Stimulated activated naive B cell treated with anti-CD40 and anti-IgM and Interleukin-4, amounts not matched to agents 10 μg/mL and 1 μg/mL and 100 μg/mL, for 72 hours (primary cell): ENCODE results near the gene ZC3H10.

ENCODE experiments used
- ATAC-seq, 2 donors: fragments of 150-1000 bp; cut with Tn5 transposase; replicated peaks; 2 replicates each; pipeline ENCODE4 v1.10.0; 2021; ENCODE audit warnings: moderate library complexity in 1 of 2
- DNase-seq: peaks from one replicate; pipeline ENCODE4 v3.0.0; 2021
- H3K27ac Mint-ChIP-seq: one replicate; pipeline ENCODE4 v1.8.0; 2022; ENCODE audit warnings: mild to moderate bottlenecking, mixed read lengths
- H3K27me3 Mint-ChIP-seq, 2 donors: one replicate each; pipeline ENCODE4 v1.8.0; 2022; ENCODE audit warnings: mixed read lengths in 2 of 2
- H3K36me3 Mint-ChIP-seq, 2 donors: one replicate each; pipeline ENCODE4 v1.8.0; 2022; ENCODE audit warnings: mixed read lengths in 2 of 2, mild to moderate bottlenecking in 1 of 2
- H3K4me1 Mint-ChIP-seq, 2 donors: one replicate each; pipeline ENCODE4 v1.8.0; 2022; ENCODE audit warnings: mixed read lengths in 2 of 2, mild to moderate bottlenecking in 1 of 2
- H3K4me3 Mint-ChIP-seq, 2 donors: one replicate each; pipeline ENCODE4 v1.8.0; 2022; ENCODE audit warnings: mild to moderate bottlenecking in 2 of 2, mixed read lengths in 2 of 2, moderate library complexity in 1 of 2
- H3K9me3 Mint-ChIP-seq, 2 donors: one replicate each; pipeline ENCODE4 v1.8.0; 2022; ENCODE audit warnings: mixed read lengths in 2 of 2, mild to moderate bottlenecking in 1 of 2

ZC3H10 gene

DNA sequence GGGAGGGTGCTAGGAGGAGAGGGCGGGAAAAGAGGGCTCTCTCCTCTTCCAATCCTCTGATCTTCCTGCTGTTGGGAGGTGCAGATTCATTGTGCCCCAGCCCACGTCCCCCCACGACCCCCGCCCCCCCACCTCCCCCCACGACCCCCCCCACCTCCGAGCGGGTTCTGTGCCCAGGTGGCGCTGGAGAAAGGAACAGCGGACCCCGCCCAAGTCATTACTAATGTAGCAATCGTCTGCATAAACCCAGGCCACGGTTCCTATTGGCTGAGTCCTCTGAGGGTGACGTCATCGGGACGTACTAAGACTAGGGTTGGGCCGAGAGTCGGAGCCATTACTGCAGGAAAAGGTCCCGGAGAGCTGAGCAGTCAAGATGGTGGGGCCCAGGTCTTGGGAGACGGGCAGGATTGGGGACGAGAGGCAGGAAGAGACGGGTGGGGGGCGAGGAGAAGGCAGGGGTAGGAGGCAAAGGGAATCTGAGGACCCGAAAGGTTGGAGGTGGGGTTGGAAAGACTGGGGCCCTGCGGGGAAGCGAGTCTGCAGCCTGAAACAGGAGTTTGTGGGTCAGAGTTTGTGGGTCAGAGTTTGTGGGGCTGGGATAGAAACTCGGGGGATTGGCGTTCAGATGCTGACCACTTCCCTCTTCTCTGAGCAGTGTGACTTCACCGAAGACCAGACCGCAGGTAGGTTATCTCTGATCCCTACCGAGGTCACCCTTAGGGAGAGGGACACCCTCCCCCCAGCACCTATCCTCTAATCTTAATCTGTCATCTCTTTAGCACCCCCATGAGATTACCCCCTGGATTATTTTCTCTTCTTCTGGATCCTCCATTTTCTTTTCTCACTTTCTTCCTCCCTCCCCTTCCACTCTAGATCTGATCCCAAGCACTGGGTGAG is 40.2 kb downstream of the ZC3H10 start, which contains the start of gene MYL6:
Gene MYL6 (plus strand): TSS at position 331 of the 897 bp plus-strand sequence. CDS start 43 bp downstream, at position 374.
- no peaks in the 10 kb centered on the region for H3K27me3 Mint-ChIP-seq
- H3K4me1 Mint-ChIP-seq = peaks cover 39 to 76% of the 10 kb centered on the region in 2 donors
- peak within 1 kb of the TSS; percentile 91 to 97 for H3K4me3 Mint-ChIP-seq
- ATAC-seq (peak; percentile 87 to 92), DNase-seq (peak; percentile 88)
- H3K36me3 Mint-ChIP-seq = peaks cover 48 to 59% of the 10 kb centered on the region in 2 donors
- H3K27ac Mint-ChIP-seq = peak within 1 kb of the TSS; percentile 99
- H3K9me3 Mint-ChIP-seq = no peaks in the 10 kb centered on the region

DNA sequence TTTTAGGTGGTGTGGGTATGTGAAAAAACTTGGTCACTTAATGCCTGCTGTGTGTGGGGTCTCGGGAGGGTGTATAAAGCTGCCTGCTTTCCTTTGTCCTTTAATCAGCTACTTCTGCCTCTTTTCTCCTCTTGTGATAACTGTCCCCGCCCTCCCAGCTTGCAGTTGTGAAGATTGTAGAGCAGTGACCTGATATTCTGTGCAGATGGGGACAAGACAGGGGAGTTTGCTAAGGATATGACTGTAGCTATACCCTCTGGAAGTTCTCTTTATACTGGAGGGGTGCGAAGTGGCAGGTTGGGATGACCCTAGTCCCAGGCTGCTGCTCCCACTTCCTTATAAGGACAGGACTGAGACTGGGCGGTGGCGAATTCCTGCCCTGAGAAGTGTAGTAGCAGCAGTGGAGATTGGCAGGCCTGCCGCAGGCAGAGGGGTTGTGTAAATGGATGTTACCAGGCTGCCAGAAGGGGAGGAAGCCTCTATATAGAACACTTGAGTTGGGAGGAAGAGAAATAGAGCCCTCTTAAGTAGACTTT is 40.9 kb downstream of the ZC3H10 start:
- peaks cover 37 to 74% of the 10 kb centered on the region in 2 donors for H3K4me1 Mint-ChIP-seq
- ATAC-seq = peak in 1 of 2 donors; percentile 8
- no peaks in the 10 kb centered on the region for H3K27me3 Mint-ChIP-seq

DNA sequence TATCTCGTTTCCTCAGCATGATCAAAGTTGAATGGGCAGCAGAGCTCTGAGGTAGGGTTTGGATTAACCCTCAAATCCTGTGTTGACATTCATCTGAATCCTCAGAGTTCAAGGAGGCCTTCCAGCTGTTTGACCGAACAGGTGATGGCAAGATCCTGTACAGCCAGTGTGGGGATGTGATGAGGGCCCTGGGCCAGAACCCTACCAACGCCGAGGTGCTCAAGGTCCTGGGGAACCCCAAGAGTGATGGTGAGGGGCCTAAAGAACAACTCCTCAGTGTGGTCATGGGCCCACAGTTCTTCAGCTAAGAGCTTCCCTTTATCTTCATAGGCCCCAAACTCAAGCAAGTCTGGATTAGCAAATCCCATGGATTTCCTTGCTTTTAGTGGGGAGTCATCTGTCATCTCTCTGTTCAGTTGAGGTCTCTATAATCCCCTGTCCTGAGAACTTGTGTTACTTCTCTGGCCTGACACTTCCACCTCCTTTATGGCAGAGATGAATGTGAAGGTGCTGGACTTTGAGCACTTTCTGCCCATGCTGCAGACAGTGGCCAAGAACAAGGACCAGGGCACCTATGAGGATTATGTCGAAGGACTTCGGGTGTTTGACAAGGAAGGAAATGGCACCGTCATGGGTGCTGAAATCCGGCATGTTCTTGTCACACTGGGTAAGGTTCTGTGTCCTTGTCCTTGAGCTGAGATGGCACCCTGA is 41.6 kb downstream of the ZC3H10 start:
- Mint-ChIP-seq H3K27ac (peak overlapping the region; percentile 99), H3K36me3 (peaks cover 56 to 73% of the 10 kb centered on the region in 2 donors), H3K27me3 (no peaks in the 10 kb centered on the region), H3K4me3 (peak overlapping the region; percentile 91 to 97), H3K4me1 (peaks cover 37 to 74% of the 10 kb centered on the region in 2 donors), H3K9me3 (no peaks in the 10 kb centered on the region)
- DNase-seq (no peak), ATAC-seq (no peak)

More for the DNA sequence above, 40.9 kb downstream of the ZC3H10 start:
- H3K27ac Mint-ChIP-seq = peak overlapping the region; percentile 99
- no peaks in the 10 kb centered on the region for H3K9me3 Mint-ChIP-seq
- H3K36me3 Mint-ChIP-seq = peaks cover 51 to 67% of the 10 kb centered on the region in 2 donors
- no peak for DNase-seq
- peak overlapping the region; percentile 91 to 97 for H3K4me3 Mint-ChIP-seq

DNA sequence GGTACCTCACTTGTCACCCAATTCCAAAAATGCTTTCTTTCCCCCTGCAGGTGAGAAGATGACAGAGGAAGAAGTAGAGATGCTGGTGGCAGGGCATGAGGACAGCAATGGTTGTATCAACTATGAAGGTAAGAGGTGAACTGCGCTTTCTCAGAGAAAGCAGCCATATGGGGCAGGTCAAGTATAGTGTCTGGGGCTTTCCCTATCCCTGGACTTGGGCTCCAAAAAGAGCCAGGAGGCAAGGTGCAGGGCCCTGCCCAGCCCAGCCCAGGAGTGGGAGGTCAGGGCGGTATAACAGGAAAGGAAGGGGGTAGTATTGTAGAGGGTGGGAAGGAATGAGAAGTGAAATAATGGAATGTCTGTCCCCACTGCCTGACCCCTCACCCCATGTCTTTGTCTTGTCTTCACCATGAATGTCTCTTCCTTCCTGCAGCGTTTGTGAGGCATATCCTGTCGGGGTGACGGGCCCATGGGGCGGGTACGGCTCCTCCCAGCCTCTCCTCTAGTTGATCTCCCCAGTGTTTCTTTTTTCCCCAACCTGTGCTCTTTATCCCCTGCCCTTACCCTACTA is 42.2 kb downstream of the ZC3H10 start:
- DNase-seq (no peak), ATAC-seq (no peak)
- Mint-ChIP-seq H3K9me3 (no peaks in the 10 kb centered on the region), H3K36me3 (peaks cover 52 to 72% of the 10 kb centered on the region in 2 donors), H3K4me3 (peak overlapping the region; percentile 91 to 97), H3K27me3 (no peaks in the 10 kb centered on the region), H3K27ac (peak overlapping the region; percentile 99), H3K4me1 (peaks cover 37 to 67% of the 10 kb centered on the region in 2 donors)

DNA sequence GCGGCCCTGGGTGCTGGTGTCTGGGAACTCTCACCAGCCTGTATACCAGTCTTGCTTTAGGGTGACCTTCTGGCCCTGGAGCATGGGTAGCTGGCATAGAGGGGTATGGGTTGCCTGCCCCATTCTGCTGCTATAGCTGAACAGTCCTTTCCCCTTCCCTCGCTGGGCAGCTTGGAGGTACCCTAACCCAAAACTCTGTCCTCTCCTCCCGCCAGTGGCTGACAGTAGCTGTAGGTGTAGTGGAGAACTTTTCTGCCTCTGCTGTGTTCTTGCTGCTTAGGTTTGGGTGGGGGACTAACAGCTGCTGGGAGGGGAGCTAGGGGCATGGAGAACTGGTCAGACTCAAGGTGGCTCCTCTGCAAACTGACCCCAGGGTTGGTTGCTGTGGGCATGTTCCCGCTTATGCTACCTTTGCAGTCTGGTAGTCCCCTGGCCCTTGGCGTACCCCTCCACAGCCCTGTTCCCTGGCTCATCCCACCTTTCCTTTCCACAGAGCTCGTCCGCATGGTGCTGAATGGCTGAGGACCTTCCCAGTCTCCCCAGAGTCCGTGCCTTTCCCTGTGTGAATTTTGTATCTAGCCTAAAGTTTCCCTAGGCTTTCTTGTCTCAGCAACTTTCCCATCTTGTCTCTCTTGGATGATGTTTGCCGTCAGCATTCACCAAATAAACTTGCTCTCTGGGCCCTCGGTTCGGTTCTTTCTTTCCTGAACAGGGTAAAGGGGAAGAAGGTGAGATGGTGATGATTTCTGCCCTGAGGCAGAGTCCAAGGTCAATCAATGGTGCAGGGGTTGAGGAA is 43.0 kb downstream of the ZC3H10 start:
- DNase-seq (no peak), ATAC-seq (no peak)
- peaks cover 51 to 72% of the 10 kb centered on the region in 2 donors for H3K36me3 Mint-ChIP-seq
- H3K27me3 Mint-ChIP-seq = no peaks in the 10 kb centered on the region
- peaks cover 32 to 62% of the 10 kb centered on the region in 2 donors for H3K4me1 Mint-ChIP-seq
- H3K9me3 Mint-ChIP-seq = no peaks in the 10 kb centered on the region
- H3K27ac Mint-ChIP-seq = peak overlapping the region; percentile 88
- peak overlapping the region; percentile 91 to 97 for H3K4me3 Mint-ChIP-seq

DNA sequence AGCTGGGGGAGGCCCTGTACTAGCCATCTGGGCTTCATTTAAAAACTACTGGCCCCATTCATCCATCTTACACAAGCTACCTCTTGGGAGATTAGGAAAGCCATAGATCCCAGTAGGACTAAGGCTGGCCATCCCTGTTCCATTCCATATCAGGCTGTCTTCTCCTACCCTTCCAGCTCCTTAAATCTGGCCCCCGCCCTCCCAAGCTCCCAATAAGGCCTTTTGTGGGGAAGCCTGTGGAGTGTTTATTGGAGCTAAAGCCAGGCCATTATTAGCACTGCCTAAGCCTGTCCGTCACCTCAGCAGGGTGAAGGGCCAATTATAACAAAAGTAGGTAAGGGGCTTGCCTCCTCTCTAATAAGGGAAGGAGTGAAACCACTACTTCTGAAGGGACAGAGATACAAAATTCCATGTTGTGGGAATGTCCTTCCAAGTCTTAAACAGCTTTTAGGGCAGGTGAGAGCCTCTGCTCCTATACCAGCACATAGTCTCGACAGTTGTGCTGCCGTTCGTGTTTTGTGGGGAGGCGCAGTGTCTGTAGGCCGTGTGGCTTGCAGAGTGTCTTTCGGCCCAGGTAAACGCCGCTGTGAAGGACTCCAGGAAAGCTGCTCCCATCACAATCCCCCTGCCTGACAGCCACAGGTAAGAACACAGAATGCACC is 43.8 kb downstream of the ZC3H10 start:
- H3K4me1 Mint-ChIP-seq = peaks cover 32 to 62% of the 10 kb centered on the region in 2 donors
- H3K27me3 Mint-ChIP-seq = no peaks in the 10 kb centered on the region
- H3K27ac Mint-ChIP-seq = peak overlapping the region; percentile 88
- DNase-seq = no peak
- peak overlapping the region; percentile 91 to 97 for H3K4me3 Mint-ChIP-seq
- no peaks in the 10 kb centered on the region for H3K9me3 Mint-ChIP-seq
- H3K36me3 Mint-ChIP-seq = peaks cover 51 to 72% of the 10 kb centered on the region in 2 donors
- ATAC-seq = no peak

DNA sequence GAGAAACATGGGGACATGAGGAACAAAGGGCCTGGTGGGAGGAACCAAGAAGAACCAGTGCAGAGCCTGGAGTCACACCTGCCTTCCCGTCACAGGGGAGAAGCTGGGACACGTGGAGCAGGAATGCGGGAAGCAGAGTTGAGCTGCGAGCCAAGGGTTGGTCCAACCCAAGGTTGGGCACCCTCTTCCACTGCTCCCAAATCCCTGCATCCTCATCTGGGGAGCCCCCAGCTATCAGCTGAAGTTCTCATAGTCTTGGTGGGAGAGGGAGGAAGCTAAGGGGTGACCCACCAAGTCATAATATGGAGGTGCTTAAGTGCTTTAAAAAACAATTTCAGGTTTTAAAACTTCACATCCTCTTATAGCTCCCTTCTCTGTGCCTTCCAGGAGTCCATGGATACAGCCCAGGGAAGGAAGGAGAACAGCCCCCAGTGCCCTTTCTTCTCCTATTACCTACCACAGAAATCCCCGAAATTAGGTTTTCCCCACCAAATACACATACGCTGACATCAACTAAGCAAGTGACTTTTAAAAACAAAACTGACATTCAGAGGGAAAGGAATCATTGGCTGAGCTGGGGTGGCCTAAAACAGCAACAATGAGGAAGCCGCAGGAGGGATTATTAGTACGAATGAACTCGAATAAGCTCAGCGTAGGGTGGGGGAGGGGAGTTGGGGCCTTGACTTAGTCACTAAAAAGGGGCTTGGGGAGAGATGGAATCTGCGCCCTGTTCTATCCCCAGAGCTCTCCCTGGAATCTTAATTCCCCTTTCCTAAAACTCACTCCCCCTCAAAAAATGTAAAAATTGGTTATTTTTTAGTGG is 44.6 kb downstream of the ZC3H10 start:
- Mint-ChIP-seq H3K27ac (peak overlapping the region; percentile 80), H3K36me3 (peaks cover 54 to 76% of the 10 kb centered on the region in 2 donors), H3K4me1 (peaks cover 30 to 55% of the 10 kb centered on the region in 2 donors), H3K27me3 (no peaks in the 10 kb centered on the region), H3K9me3 (no peaks in the 10 kb centered on the region), H3K4me3 (peak overlapping the region in 1 of 2 donors; percentile 13)
- no peak for DNase-seq
- ATAC-seq = no peak

DNA sequence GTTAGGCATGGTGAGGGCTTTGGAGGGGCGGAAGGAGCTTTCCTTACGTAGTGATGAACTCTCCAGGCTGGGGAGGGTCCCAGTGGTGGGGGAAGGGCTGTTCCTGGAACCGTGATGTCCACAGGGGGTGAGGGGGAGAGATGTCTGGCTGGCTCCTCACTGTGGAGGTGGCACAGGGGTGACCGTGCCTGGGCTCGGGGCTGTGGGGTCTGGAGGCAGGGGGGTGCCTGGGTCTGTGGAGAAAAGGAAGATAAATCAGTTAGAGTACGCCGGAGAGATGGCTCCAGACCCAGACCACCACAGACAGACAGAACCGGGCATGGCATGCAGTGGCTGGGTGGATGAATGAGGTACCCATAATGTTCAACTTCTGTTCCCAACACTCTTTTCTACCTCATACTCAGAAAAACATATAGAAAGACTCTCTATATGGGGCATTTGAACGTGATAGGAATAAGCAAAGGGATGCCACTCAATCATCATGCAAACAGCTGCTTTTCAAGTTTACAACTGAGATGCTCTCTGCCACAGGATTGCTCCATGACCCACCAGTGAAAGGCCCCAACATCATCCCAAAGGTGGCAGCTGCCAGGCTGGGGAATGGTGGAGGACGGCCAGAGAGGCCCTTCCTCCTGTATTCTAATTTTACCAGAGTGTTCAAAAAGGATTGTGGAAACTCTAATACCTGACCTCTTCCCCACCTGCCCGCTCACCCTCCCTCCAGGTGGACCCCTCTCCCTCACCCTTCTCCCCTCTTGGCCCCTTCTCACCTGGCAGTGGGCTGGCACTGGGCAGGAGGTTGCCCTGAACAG is 45.7 kb downstream of the ZC3H10 start:
- ATAC-seq (no peak), DNase-seq (no peak)
- peaks cover 30 to 51% of the 10 kb centered on the region in 2 donors for H3K4me1 Mint-ChIP-seq
- H3K9me3 Mint-ChIP-seq = no peaks in the 10 kb centered on the region
- peak overlapping the region; percentile 92 for H3K27ac Mint-ChIP-seq
- H3K4me3 Mint-ChIP-seq = peak overlapping the region; percentile 48 to 55
- H3K27me3 Mint-ChIP-seq = no peaks in the 10 kb centered on the region
- peaks cover 53 to 74% of the 10 kb centered on the region in 2 donors for H3K36me3 Mint-ChIP-seq

DNA sequence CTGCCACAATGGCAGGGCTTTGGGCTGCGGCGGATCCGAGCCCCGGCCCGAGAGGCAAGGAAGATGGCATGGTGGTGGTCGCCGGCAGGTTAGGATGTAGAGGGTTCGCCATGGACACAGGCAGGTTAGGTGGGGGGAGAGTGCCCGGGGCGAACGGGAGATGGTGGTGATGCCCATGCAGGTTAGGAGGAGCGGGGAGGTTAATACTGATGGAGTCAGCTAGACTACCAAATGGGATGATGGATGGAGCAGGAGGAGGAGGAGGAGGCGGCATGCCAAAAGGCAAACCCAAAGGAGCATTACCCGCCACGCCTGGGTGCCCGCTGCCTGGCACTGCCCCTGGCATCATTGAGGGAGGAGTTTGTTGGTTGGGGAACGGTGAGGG is 46.3 kb downstream of the ZC3H10 start:
- Mint-ChIP-seq H3K4me3 (peak overlapping the region; percentile 17 to 36), H3K9me3 (no peaks in the 10 kb centered on the region), H3K27me3 (no peaks in the 10 kb centered on the region), H3K4me1 (peaks cover 27 to 45% of the 10 kb centered on the region in 2 donors), H3K36me3 (peaks cover 50 to 72% of the 10 kb centered on the region in 2 donors), H3K27ac (peak overlapping the region; percentile 87)
- DNase-seq = no peak
- ATAC-seq = no peak

DNA sequence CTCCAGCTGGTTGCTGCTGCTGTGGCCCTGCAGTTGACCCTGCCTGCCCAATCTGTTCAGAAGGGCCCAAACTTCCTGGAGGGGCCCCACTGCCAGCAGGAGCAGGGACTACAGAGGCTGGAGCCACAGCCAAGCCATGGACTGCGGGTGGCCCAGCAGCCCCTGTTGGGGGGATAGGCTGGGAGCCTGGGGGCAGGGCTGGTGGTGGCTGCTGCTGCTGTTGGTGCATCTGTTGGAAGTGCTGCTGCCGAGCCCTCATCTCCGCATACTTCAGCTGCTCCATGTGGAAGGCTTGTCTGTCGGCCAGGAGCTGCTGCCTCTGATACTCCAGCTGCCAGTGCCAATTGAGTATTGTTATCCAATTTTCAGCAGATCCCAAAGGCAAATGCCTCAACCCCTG is 47.3 kb downstream of the ZC3H10 start:
- H3K9me3 Mint-ChIP-seq = no peaks in the 10 kb centered on the region
- DNase-seq (no peak), ATAC-seq (peak in 1 of 2 donors; percentile 13)
- H3K4me1 Mint-ChIP-seq = peaks cover 20 to 35% of the 10 kb centered on the region in 2 donors
- no peaks in the 10 kb centered on the region for H3K27me3 Mint-ChIP-seq
- no peak overlapping the region for H3K4me3 Mint-ChIP-seq
- peak overlapping the region; percentile 88 for H3K27ac Mint-ChIP-seq
- H3K36me3 Mint-ChIP-seq = peaks cover 49 to 72% of the 10 kb centered on the region in 2 donors

DNA sequence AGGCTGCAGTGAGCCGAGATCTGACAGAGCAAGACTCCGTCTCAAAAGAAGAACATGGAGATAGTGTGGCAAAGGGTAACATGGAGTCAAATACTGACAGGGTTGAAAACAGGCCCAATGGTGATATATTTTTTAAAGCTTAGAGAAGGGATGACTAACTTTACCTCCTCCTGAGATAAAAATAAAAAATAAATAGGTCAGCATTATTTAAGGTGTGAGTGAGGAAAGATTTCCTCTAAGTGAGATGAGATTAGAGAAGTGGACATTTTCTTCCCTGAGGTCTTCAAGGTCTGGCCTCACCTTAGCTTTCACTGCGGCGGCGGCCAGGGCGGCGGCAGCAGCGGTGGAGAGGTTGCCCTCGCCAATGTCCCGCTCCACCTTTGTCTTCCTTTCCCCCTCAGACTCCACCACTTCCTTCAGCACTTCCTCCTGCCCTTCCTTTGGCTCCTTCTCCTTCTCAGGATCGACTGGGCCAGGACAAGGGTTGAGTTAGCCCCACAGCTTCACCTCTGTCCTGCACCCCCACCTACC is 51.2 kb downstream of the ZC3H10 start:
- no peak overlapping the region for H3K27ac Mint-ChIP-seq

More for the DNA sequence above, 51.2 kb downstream of the ZC3H10 start:
- no peak overlapping the region for H3K4me3 Mint-ChIP-seq
- H3K27me3 Mint-ChIP-seq = no peaks in the 10 kb centered on the region
- H3K4me1 Mint-ChIP-seq = peaks cover 0 to 2% of the 10 kb centered on the region in 2 donors
- DNase-seq (no peak), ATAC-seq (no peak)
- H3K36me3 Mint-ChIP-seq = peaks cover 39 to 65% of the 10 kb centered on the region in 2 donors
- H3K9me3 Mint-ChIP-seq = no peaks in the 10 kb centered on the region
